NCI-H2227 (cell line): Measurements from ENCODE around the gene FAM163B.

ENCODE experiments used
- DNase-seq: peaks from one replicate; lab custom pipeline; 2025; ENCODE audit not compliant: unreplicated experiment; lab: John Stamatoyannopoulos, UW

Gene FAM163B

GRCh38 chr9:133552236-133552635 lies 57.0 kb downstream of the FAM163B start:
- DNase-seq, result peak; percentile 30

GRCh38 chr9:133551446-133551845 lies 57.7 kb downstream of the FAM163B start:
- DNase-seq, result no peak

GRCh38 chr9:133547116-133547515 lies 62.1 kb downstream of the FAM163B start:
- DNase-seq, result no peak

GRCh38 chr9:133546287-133546680 lies 62.9 kb downstream of the FAM163B start:
- DNase-seq, result no peak

GRCh38 chr9:133545494-133546286 lies 63.5 kb downstream of the FAM163B start:
- DNase-seq, result no peak

GRCh38 chr9:133543772-133544467 lies 65.3 kb downstream of the FAM163B start:
- no peak for DNase-seq

GRCh38 chr9:133542002-133542401 lies 67.2 kb downstream of the FAM163B start:
- no peak for DNase-seq

- DNase-seq, result no peak
Measured at GRCh38 chr9:133540698-133541025, 68.5 kb downstream of the FAM163B start.

- no peak for DNase-seq
Measured at GRCh38 chr9:133539991-133540697, 69.0 kb downstream of the FAM163B start.

- DNase-seq, result no peak
Measured at GRCh38 chr9:133538851-133539833, 70.0 kb downstream of the FAM163B start.

GRCh38 chr9:133538176-133538575 lies 71.0 kb downstream of the FAM163B start:
- no peak for DNase-seq

- no peak for DNase-seq
Measured at GRCh38 chr9:133537257-133537656, 71.9 kb downstream of the FAM163B start.

- DNase-seq, result no peak
Measured at GRCh38 chr9:133536536-133536935, 72.7 kb downstream of the FAM163B start.

- DNase-seq, result no peak
Measured at GRCh38 chr9:133536080-133536479, 73.1 kb downstream of the FAM163B start.

GRCh38 chr9:133535306-133535877 lies 73.8 kb downstream of the FAM163B start:
- DNase-seq, result no peak

- peak; percentile 73 for DNase-seq
Measured at GRCh38 chr9:133534346-133535291, 74.6 kb downstream of the FAM163B start, which contains the start of gene ADAMTSL2. ADAMTSL2 (plus strand) TSS chr9:133534704; CDS start chr9:133536713, 2,009 bp downstream.

GRCh38 chr9:133533857-133534256 lies 75.3 kb downstream of the FAM163B start:
- no peak for DNase-seq

- peak; percentile 16 for DNase-seq
Measured at GRCh38 chr9:133532937-133533668, 76.1 kb downstream of the FAM163B start.
